ENCODE results near the gene PLB1. TPM values are rescaled to one million over a fixed set of nuclear protein-coding genes. Genes with fewer than 3 reads are reported as not detected.

PLB1 gene
- polyA plus RNA-seq, 1 donor from 2014 or later: 2.8 TPM

- TF ChIP-seq RAD21 (conservative IDR thresholded peaks at IDR 0.05): no peak
- TF ChIP-seq TAF1 (IDR thresholded peaks at IDR 0.05; ENCODE audit: low read depth): no peak
- no peak for TF ChIP-seq MXI1 (conservative IDR thresholded peaks at IDR 0.05; ENCODE audit: poor library complexity, severe bottlenecking)
- no peak for TF ChIP-seq EZH2 (IDR thresholded peaks at IDR 0.05; ENCODE audit: borderline replicate concordance, insufficient read depth, low read length, poor library complexity, severe bottlenecking)
- no peak for TF ChIP-seq REST (IDR thresholded peaks at IDR 0.05; ENCODE audit: borderline replicate concordance)
- no peak for TF ChIP-seq POLR2AphosphoS5 (IDR thresholded peaks at IDR 0.05)
- TF ChIP-seq EP300 (conservative IDR thresholded peaks at IDR 0.05; ENCODE audit: poor library complexity, severe bottlenecking): no peak
- TF ChIP-seq SMC3 (conservative IDR thresholded peaks at IDR 0.05; ENCODE audit: poor library complexity): no peak
- no peak for TF ChIP-seq CTCF (IDR thresholded peaks at IDR 0.05; ENCODE audit: poor library complexity, severe bottlenecking)
- no peak overlapping the region for H3K4me3 ChIP-seq (ENCODE audit: low read length)
- no peak overlapping the region for H3K27ac ChIP-seq (ENCODE audit: low read length)
Measured at GRCh38 chr2:28601616-28602015, 105.8 kb downstream of the PLB1 start.

GRCh38 chr2:28602136-28602660 is 106.3 kb downstream of the PLB1 start:
- no peak for TF ChIP-seq TAF1 (IDR thresholded peaks at IDR 0.05; ENCODE audit: low read depth)
- TF ChIP-seq EZH2 (IDR thresholded peaks at IDR 0.05; ENCODE audit: borderline replicate concordance, insufficient read depth, low read length, poor library complexity, severe bottlenecking): no peak
- TF ChIP-seq POLR2AphosphoS5 (IDR thresholded peaks at IDR 0.05): no peak
- TF ChIP-seq REST (IDR thresholded peaks at IDR 0.05; ENCODE audit: borderline replicate concordance): no peak
- Histone ChIP-seq H3K36me3 (ENCODE audit: insufficient read depth, low read length) (no peaks in the 10 kb centered on the region), H3K4me3 (ENCODE audit: low read length) (no peak overlapping the region), H3K27ac (ENCODE audit: low read length) (no peak overlapping the region), H4K20me1 (ENCODE audit: insufficient read depth) (no peaks in the 10 kb centered on the region), H3K9me2 (ENCODE audit: insufficient read depth, low read length) (no peaks in the 10 kb centered on the region), H3K4me2 (ENCODE audit: low read length) (no peak overlapping the region), H3K9me3 (ENCODE audit: low read length) (no peaks in the 10 kb centered on the region), H2AFZ (ENCODE audit: low read depth, low read length) (no peak overlapping the region), H3F3A (ENCODE audit: insufficient read depth, low read length, poor library complexity, severe bottlenecking) (no peaks in the 10 kb centered on the region), H3K79me2 (replicated peaks; ENCODE audit: insufficient read depth, low read length) (no peaks in the 10 kb centered on the region), H3K9ac (ENCODE audit: low read length) (no peak overlapping the region), H3K27me3 (ENCODE audit: insufficient read depth, low read depth, low read length) (no peaks in the 10 kb centered on the region)

More at GRCh38 chr2:28601616-28602015, 105.8 kb downstream of the PLB1 start:
- no peaks in the 10 kb centered on the region for H3K9me2 ChIP-seq (ENCODE audit: insufficient read depth, low read length)
- no peaks in the 10 kb centered on the region for H4K20me1 ChIP-seq (ENCODE audit: insufficient read depth)
- H3K27me3 ChIP-seq (ENCODE audit: insufficient read depth, low read depth, low read length): no peaks in the 10 kb centered on the region
- no peak overlapping the region for H3K9ac ChIP-seq (ENCODE audit: low read length)
- no peak overlapping the region for H2AFZ ChIP-seq (ENCODE audit: low read depth, low read length)
- H3F3A ChIP-seq (ENCODE audit: insufficient read depth, low read length, poor library complexity, severe bottlenecking): no peaks in the 10 kb centered on the region
- no peak overlapping the region for H3K4me2 ChIP-seq (ENCODE audit: low read length)
- H3K9me3 ChIP-seq (ENCODE audit: low read length): no peaks in the 10 kb centered on the region
- no peaks in the 10 kb centered on the region for H3K79me2 ChIP-seq (replicated peaks; ENCODE audit: insufficient read depth, low read length)
- H3K36me3 ChIP-seq (ENCODE audit: insufficient read depth, low read length): no peaks in the 10 kb centered on the region

All from neural cell (in vitro differentiated cells).